HCT116 (cell line): Measurements from ENCODE around the gene ZBTB47. TPM values are rescaled to one million over a fixed set of nuclear protein-coding genes. Genes with fewer than 3 reads are reported as not detected.

Source experiments
- ATAC-seq: fragments of 200-7000 bp; cut with Tn5 transposase; 2 replicates; pipeline ENCODE4 v1.9.1; 2020; ENCODE audit warnings: mild to moderate bottlenecking, moderate library complexity
- BruUV-seq: library from RNA; stranded (reverse); fragments of 400-500 nt; replicated peaks from 2 replicates; lab custom pipeline; 2021; lab: Mats Ljungman, UMichigan
- CTCF ChIA-PET: fragments of 300-600 bp; sonication (Branson Sonifier 250); formaldehyde crosslinking; loops from one replicate; lab custom pipeline; 2021; ENCODE audit warnings: antibody characterized with exemption; lab: Charles Lee
- POLR2A ChIA-PET: fragments of 300-600, 350-600 bp; sonication (Branson Sonifier 250); formaldehyde crosslinking; loops from one replicate; lab custom pipeline; 2021; ENCODE audit warnings: antibody characterized with exemption; lab: Charles Lee
- RAD21 ChIA-PET, 2 experiments: fragments of 300-600 bp; sonication (Branson Sonifier 250); formaldehyde crosslinking; loops; one replicate each; lab custom pipeline; 2023; ENCODE audit warnings: low total read pairs in 2 of 2; ENCODE audit not compliant: uncharacterized antibody in 2 of 2, unreplicated experiment in 2 of 2, low non-redundant PET in 1 of 2; lab: Charles Lee
- DNase-seq: peaks from one replicate; pipeline ENCODE4 v3.0.0-alpha.2; 2010; ENCODE audit warnings: low read depth, low spot score
- H2AFZ ChIP-seq: fragments of 200-600 bp; shearing (Covaris generic), sonication (generic); 2 replicates; pipeline ENCODE4 v1.6.1; 2017; ENCODE audit warnings: low read depth, mixed run types, mixed read lengths, antibody characterized with exemption, low read length; ENCODE audit not compliant: poor library complexity, severe bottlenecking
- H3K27ac ChIP-seq: 2 replicates; pipeline ENCODE4 v1.5.1; 2012; ENCODE audit warnings: low read depth, low read length
- H3K27me3 ChIP-seq: fragments of 200-600 bp; sonication (generic); 2 replicates; pipeline ENCODE4 v1.6.1; 2016; ENCODE audit warnings: mixed run types, low read length, mixed read lengths; ENCODE audit not compliant: insufficient read depth
- H3K36me3 ChIP-seq, 2 experiments: fragments of 200-500 bp in 1 of 2; fragments of 200-600 bp in 1 of 2; sonication (Bioruptor generic) in 1 of 2; sonication (generic) in 1 of 2; 2 replicates each; pipeline versions ENCODE4 v1.5.1 to v1.6.1; 2014 to 2016; ENCODE audit warnings: low read length in 2 of 2, inconsistent platforms in 1 of 2, mixed read lengths in 1 of 2, mixed run types in 1 of 2; ENCODE audit not compliant: insufficient read depth in 2 of 2, control insufficient read depth in 1 of 2
- H3K4me1 ChIP-seq, 2 experiments: fragments of 200-600 bp in 1 of 2; sonication (generic) in 1 of 2; 2 replicates each; pipeline versions ENCODE4 v1.5.1 to v1.6.1; 2012 to 2017; ENCODE audit warnings: low read length in 2 of 2, inconsistent platforms in 1 of 2, mild to moderate bottlenecking in 1 of 2, mixed read lengths in 1 of 2, mixed run types in 1 of 2, moderate library complexity in 1 of 2; ENCODE audit not compliant: insufficient read depth in 2 of 2, control insufficient read depth in 1 of 2
- H3K4me2 ChIP-seq: fragments of 200-600 bp; sonication (generic); 2 replicates; pipeline ENCODE4 v1.6.1; 2017; ENCODE audit warnings: mixed run types, low read length, mixed read lengths
- H3K4me3 ChIP-seq, 2 experiments: fragments of 200-600 bp in 1 of 2; sonication (generic) in 1 of 2; replicated peaks in 1 of 2; 2 replicates each; pipeline ENCODE4 v1.5.1; 2011 to 2016; ENCODE audit warnings: low read length in 2 of 2, control low read depth in 1 of 2, low read depth in 1 of 2, mild to moderate bottlenecking in 1 of 2, mixed read lengths in 1 of 2, mixed run types in 1 of 2
- H3K79me2 ChIP-seq: fragments of 200-600 bp; sonication (generic); 2 replicates; pipeline ENCODE4 v1.6.1; 2017; ENCODE audit warnings: mild to moderate bottlenecking, mixed run types, low read length, moderate library complexity, mixed read lengths; ENCODE audit not compliant: insufficient read depth
- H3K9ac ChIP-seq: fragments of 200-600 bp; sonication (generic); 2 replicates; pipeline ENCODE4 v1.6.1; 2016; ENCODE audit warnings: low read length, mixed read lengths
- H3K9me2 ChIP-seq: fragments of 200-600 bp; sonication (generic), shearing (Covaris generic); 2 replicates; pipeline ENCODE4 v1.6.1; 2017; ENCODE audit warnings: mixed run types, mild to moderate bottlenecking, moderate library complexity; ENCODE audit not compliant: insufficient read depth
- H3K9me3 ChIP-seq, 2 experiments: fragments of 200-500 bp in 1 of 2; fragments of 200-600 bp in 1 of 2; sonication (Bioruptor generic) in 1 of 2; sonication (generic) in 1 of 2; 2 replicates each; pipeline ENCODE4 v1.6.1; 2014 to 2017; ENCODE audit warnings: low read length in 2 of 2, mixed read lengths in 2 of 2, inconsistent platforms in 1 of 2, low read depth in 1 of 2, mild to moderate bottlenecking in 1 of 2, mixed run types in 1 of 2, moderate library complexity in 1 of 2; ENCODE audit not compliant: control insufficient read depth in 1 of 2, insufficient read depth in 1 of 2
- H4K20me1 ChIP-seq: fragments of 200-600 bp; sonication (generic), shearing (Covaris generic); 2 replicates; pipeline ENCODE4 v1.6.1; 2017; ENCODE audit warnings: mixed run types, mild to moderate bottlenecking, moderate library complexity; ENCODE audit not compliant: insufficient read depth
- CTCF ChIP-seq, 3 experiments: fragments of 200-600 bp in 1 of 3; sonication (generic) in 1 of 3; IDR thresholded peaks in 2 of 3; conservative IDR thresholded peaks in 1 of 3; 2 replicates each; pipeline ENCODE4 v1.5.1; 2012 to 2017; ENCODE audit warnings: low read depth in 2 of 3, low read length in 2 of 3, antibody characterized with exemption in 1 of 3, borderline replicate concordance in 1 of 3, control low read depth in 1 of 3, mild to moderate bottlenecking in 1 of 3, mixed read lengths in 1 of 3, mixed run types in 1 of 3, moderate library complexity in 1 of 3; ENCODE audit not compliant: insufficient read depth in 1 of 3
- ELF1 ChIP-seq: IDR thresholded peaks from 2 replicates; pipeline ENCODE4 v1.6.1; 2012; ENCODE audit warnings: low read depth, borderline replicate concordance
- JUND ChIP-seq: IDR thresholded peaks from 2 replicates; pipeline ENCODE4 v1.6.1; 2012
- POLR2AphosphoS5 ChIP-seq: IDR thresholded peaks from 2 replicates; pipeline ENCODE4 v1.6.1; 2011; ENCODE audit warnings: mild to moderate bottlenecking, low read depth, low read length, moderate library complexity
- SRF ChIP-seq: IDR thresholded peaks from 2 replicates; pipeline ENCODE4 v1.6.1; 2012; ENCODE audit warnings: low read depth
- intact Hi-C: fragments of 100-400 bp; cut with micrococcal nuclease; formaldehyde crosslinking; loops from 2 replicates; pipeline ENCODE4 v1.10.0; 2022
- total RNA-seq: library from RNA; stranded (reverse); gene quantifications from one replicate; pipeline ENCODE4 v1.2.1, GENCODE V29; 2021; ENCODE audit not compliant: unreplicated experiment
- TF ChIP-seq, protein P1 (sequence below): IDR thresholded peaks from 2 replicates; pipeline ENCODE4 v1.6.1; 2012

The ZBTB47 gene
- total RNA-seq, 1 experiment from 2014 or later: 6.3 TPM

GRCh38 chr3:42651248-42652091 lies 2.0 kb upstream of the ZBTB47 start:
- Histone ChIP-seq H3K9ac (peak overlapping the region; percentile 86), H3K4me3 (peak overlapping the region in 1 of 2 experiments; percentile 86; a peak in 2 of 4 replicates), H3K9me2 (no peaks in the 10 kb centered on the region), H4K20me1 (no peaks in the 10 kb centered on the region), H3K79me2 (peaks cover 16% of the 10 kb centered on the region; the same call in 1 of the 2 replicates), H3K27me3 (no peaks in the 10 kb centered on the region), H3K4me2 (peak overlapping the region; percentile 99), H3K4me1 (peaks cover 42 to 59% of the 10 kb centered on the region in 2 experiments), H3K36me3 (peaks cover 3 to 16% of the 10 kb centered on the region in 2 experiments; a peak in 3 of 4 replicates), H3K27ac (peak overlapping the region; percentile 84), H2AFZ (no peak overlapping the region), H3K9me3 (no peaks in the 10 kb centered on the region)
- intact Hi-C loops: loop anchor here (5.0 kb wide), 2 partner anchors 49 to 91 kb away; partner anchors contain the start of gene NKTR
- DNase-seq: no peak
- BruUV-seq: no TSS peak
- ATAC-seq: peak; percentile 34
- POLR2A ChIA-PET: interaction anchor here (1.1 to 3.0 kb wide), 3 partner anchors 10 to 61 kb away, joined by 3 to 9 read pairs (median 5); partner anchors contain the start of genes NKTR and SS18L2
- CTCF ChIA-PET: interaction anchor here (0.9 to 1.7 kb wide), 5 partner anchors 10 to 106 kb away, joined by 3 to 5 read pairs (median 4); no protein-coding TSS in a partner anchor
- RAD21 ChIA-PET: no interaction called here
- TF ChIP-seq CTCF (IDR thresholded peaks at IDR 0.05 in 2 of 3, conservative IDR thresholded peaks at IDR 0.05 in 1 of 3; ENCODE audit: borderline replicate concordance in 1 of 3, insufficient read depth in 1 of 3, low read depth in 2 of 3, low read length in 2 of 3) (no peak), POLR2AphosphoS5 (no peak), JUND (no peak), ELF1 (no peak), SRF (no peak)
- TF ChIP-seq, protein P1, sequence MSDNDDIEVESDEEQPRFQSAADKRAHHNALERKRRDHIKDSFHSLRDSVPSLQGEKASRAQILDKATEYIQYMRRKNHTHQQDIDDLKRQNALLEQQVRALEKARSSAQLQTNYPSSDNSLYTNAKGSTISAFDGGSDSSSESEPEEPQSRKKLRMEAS: no peak
